ENCODE results near the gene PNRC1. TPM values are rescaled to one million over a fixed set of nuclear protein-coding genes. Genes with fewer than 3 reads are reported as not detected.
A peak's percentile ranks its signal among the peaks of the same experiment; 100 is the strongest.
"Not testable (repeated sequence)": the region's sequence is repeated elsewhere in the genome, so short reads cannot be mapped to it uniquely, and the experiment has no call there.

The PNRC1 gene
- total RNA-seq, 2 experiments from 2014 or later, result 89.2 to 90.8 TPM

DNA sequence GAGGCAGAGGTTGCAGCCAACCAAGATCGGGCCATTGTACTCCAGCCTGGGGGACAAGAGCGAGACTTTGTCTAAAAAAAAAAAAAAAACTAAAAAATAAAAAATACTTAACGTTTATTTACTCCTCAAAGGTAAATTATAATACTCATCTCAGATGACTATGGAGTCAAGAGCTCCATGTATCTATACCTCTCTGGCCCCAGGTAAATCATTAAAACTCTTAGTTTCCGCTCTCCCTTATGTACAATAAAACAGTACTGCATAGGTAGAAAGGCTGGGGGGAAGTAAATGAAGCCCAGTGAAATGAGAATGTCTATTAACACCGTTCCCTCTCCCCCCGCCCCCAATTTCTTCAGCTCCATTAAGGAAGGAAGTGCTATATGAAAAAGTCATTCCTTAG, 36.2 kb downstream of the PNRC1 start:
- Mint-ChIP-seq H3K4me3 (peak overlapping the region; percentile 78), H3K4me1 (ENCODE audit: low read depth) (peaks cover 8% of the 10 kb centered on the region), H3K9me3 (ENCODE audit: insufficient read depth) (no peaks in the 10 kb centered on the region), H3K36me3 (ENCODE audit: low read depth) (peaks cover 2% of the 10 kb centered on the region), H3K27ac (no peak overlapping the region), H3K27me3 (ENCODE audit: low read depth) (peaks cover 23% of the 10 kb centered on the region)
- ATAC-seq (no peak), DNase-seq (no peak)
- ChIA-PET POLR2A (interaction anchor here (1.6 kb wide), 1 partner anchor 36 kb away, joined by 7 read pairs; the partner anchor contains the start of gene PNRC1), CTCF (interaction anchor here (1.0 to 2.7 kb wide), 3 partner anchors 37 to 134 kb away, joined by 3 to 15 read pairs (median 7); no protein-coding TSS in a partner anchor)

GRCh38 chr6:89117211-89118108, 36.9 kb downstream of the PNRC1 start, which contains the start of gene SRSF12:
Gene SRSF12, minus strand, starts transcription at chr6:89118071. Its CDS starts 184 bp downstream, at chr6:89117887.
- Mint-ChIP-seq H3K27ac (no peak within 1 kb of the TSS), H3K27me3 (ENCODE audit: low read depth) (peaks cover 25% of the 10 kb centered on the region), H3K4me3 (peak within 1 kb of the TSS; percentile 78), H3K4me1 (ENCODE audit: low read depth) (peaks cover 8% of the 10 kb centered on the region), H3K9me3 (ENCODE audit: insufficient read depth) (no peaks in the 10 kb centered on the region), H3K36me3 (ENCODE audit: low read depth) (peaks cover 2% of the 10 kb centered on the region)
- CTCF ChIA-PET, result interaction anchor here (0.8 to 2.7 kb wide), 4 partner anchors 32 to 135 kb away, joined by 3 to 15 read pairs (median 5); no protein-coding TSS in a partner anchor
- DNase-seq (peak; percentile 43), ATAC-seq (peak; percentile 94)
- POLR2A ChIA-PET, result interaction anchor here (0.6 to 1.6 kb wide), 3 partner anchors 29 to 37 kb away, joined by 3 to 9 read pairs (median 7); partner anchors contain the start of gene PNRC1

DNA sequence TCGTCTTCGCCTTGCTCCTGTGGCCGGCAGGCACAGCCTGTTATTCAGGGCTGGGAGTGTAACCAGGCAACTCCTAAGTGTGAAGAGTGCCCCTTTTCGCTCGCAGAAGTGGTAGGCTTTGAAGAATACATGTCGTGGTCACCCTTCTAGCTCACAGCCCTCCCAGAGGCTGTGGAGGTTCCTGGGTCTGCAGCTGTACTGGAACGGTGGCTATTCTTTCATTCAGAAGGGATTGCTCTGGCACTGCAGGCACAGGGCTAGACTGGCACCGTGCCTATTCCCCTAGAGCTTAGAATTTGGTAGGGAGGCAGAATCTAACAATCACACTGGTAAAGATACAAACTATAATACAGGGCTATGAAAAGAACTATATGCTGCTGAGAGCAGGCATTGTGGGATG, 38.4 kb downstream of the PNRC1 start:
- Mint-ChIP-seq H3K9me3 (ENCODE audit: insufficient read depth) (no peaks in the 10 kb centered on the region), H3K27ac (no peak overlapping the region), H3K36me3 (ENCODE audit: low read depth) (peaks cover 2% of the 10 kb centered on the region), H3K27me3 (ENCODE audit: low read depth) (peaks cover 25% of the 10 kb centered on the region), H3K4me3 (peak overlapping the region; percentile 52), H3K4me1 (ENCODE audit: low read depth) (peaks cover 8% of the 10 kb centered on the region)
- DNase-seq (no peak), ATAC-seq (no peak)
- ChIA-PET POLR2A (interaction anchor here (0.8 kb wide), 1 partner anchor 37 kb away, joined by 3 read pairs; no protein-coding TSS in a partner anchor), CTCF (interaction anchor here (1.0 to 2.7 kb wide), 2 partner anchors 27 to 136 kb away, joined by 3 to 15 read pairs; partner anchors contain the start of gene PM20D2)

- Mint-ChIP-seq H3K4me1 (ENCODE audit: low read depth) (peaks cover 8% of the 10 kb centered on the region), H3K36me3 (ENCODE audit: low read depth) (peaks cover 2% of the 10 kb centered on the region), H3K27me3 (ENCODE audit: low read depth) (peaks cover 25% of the 10 kb centered on the region), H3K4me3 (no peak overlapping the region), H3K27ac (no peak overlapping the region), H3K9me3 (ENCODE audit: insufficient read depth) (no peaks in the 10 kb centered on the region)
- no peak for DNase-seq
- CTCF ChIA-PET, result interaction anchor here (0.8 to 1.4 kb wide), 3 partner anchors 14 to 137 kb away, joined by 4 to 10 read pairs (median 4); no protein-coding TSS in a partner anchor
- no peak for ATAC-seq
- POLR2A ChIA-PET, result no interaction called here
Observed at GRCh38 chr6:89120371-89120770, 39.8 kb downstream of the PNRC1 start.

GRCh38 chr6:89121934-89122333, 41.4 kb downstream of the PNRC1 start:
- ChIA-PET POLR2A (no interaction called here), CTCF (interaction anchor here (1.3 to 2.8 kb wide), 5 partner anchors 12 to 250 kb away, joined by 3 to 13 read pairs (median 4); no protein-coding TSS in a partner anchor)
- no peak overlapping the region for H3K27ac Mint-ChIP-seq
- no peak for ATAC-seq
- peaks cover 21% of the 10 kb centered on the region for H3K27me3 Mint-ChIP-seq (ENCODE audit: low read depth)
- no peak for DNase-seq
- peaks cover 6% of the 10 kb centered on the region for H3K4me1 Mint-ChIP-seq (ENCODE audit: low read depth)
- H3K36me3 Mint-ChIP-seq (ENCODE audit: low read depth), result peaks cover 2% of the 10 kb centered on the region
- H3K9me3 Mint-ChIP-seq (ENCODE audit: insufficient read depth), result peaks cover 2% of the 10 kb centered on the region
- H3K4me3 Mint-ChIP-seq, result no peak overlapping the region

DNA sequence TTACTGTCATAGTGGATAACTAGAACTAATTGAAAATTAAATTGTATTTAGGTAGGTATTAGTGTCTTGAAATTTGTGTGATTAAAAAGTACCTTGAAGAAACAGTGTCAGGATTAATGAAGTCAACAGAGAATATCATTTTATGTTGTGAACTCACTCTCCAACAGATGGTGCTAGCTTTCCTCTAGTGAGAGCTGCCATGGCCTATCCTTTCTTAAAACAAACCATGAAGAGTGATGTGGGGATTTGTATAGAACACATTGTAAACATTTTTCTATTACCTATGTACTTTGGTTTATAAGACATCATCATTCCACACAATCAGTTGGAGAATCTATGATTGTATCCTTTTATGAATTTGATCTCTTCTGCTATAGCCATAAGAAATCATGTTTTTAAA, 42.1 kb downstream of the PNRC1 start:
- peaks cover 17% of the 10 kb centered on the region for H3K27me3 Mint-ChIP-seq (ENCODE audit: low read depth)
- ChIA-PET CTCF (interaction anchor here (1.2 to 2.8 kb wide), 7 partner anchors 11 to 249 kb away, joined by 3 to 13 read pairs (median 4); partner anchors contain the start of gene GABRR1), POLR2A (no interaction called here)
- no peaks in the 10 kb centered on the region for H3K36me3 Mint-ChIP-seq (ENCODE audit: low read depth)
- no peak for ATAC-seq
- H3K4me1 Mint-ChIP-seq (ENCODE audit: low read depth), result peaks cover 2% of the 10 kb centered on the region
- H3K4me3 Mint-ChIP-seq, result no peak overlapping the region
- no peak overlapping the region for H3K27ac Mint-ChIP-seq
- no peak for DNase-seq
- H3K9me3 Mint-ChIP-seq (ENCODE audit: insufficient read depth), result peaks cover 3% of the 10 kb centered on the region

DNA sequence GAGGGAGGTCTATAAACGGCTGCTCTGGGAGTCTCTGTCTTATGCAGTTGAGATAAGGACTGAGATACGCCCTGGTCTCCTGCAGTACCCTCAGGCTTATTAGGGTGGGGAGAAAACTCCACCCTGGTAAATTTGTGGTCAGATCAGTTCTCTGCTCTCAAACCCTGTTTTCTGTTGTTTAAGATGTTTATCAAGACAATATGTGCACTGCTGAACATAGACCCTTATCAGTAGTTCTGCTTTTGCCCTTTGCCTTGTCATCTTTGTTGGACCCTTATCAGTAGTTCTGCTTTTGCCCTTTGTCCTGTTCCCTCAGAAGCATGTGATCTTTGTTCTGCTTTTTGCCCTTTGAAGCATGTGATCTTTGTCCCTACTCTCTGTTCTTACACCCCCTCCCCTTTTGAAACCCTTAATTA, 47.7 kb downstream of the PNRC1 start:
- CTCF ChIA-PET; H3K4me1 Mint-ChIP-seq (ENCODE audit: low read depth); H3K27ac Mint-ChIP-seq; H3K9me3 Mint-ChIP-seq (ENCODE audit: insufficient read depth); H3K27me3 Mint-ChIP-seq (ENCODE audit: low read depth); POLR2A ChIA-PET; ATAC-seq; H3K36me3 Mint-ChIP-seq (ENCODE audit: low read depth); H3K4me3 Mint-ChIP-seq; DNase-seq: not testable (repeated sequence)

GRCh38 chr6:89131599-89131998, 51.0 kb downstream of the PNRC1 start:
- Mint-ChIP-seq H3K27me3 (ENCODE audit: low read depth) (peaks cover 5% of the 10 kb centered on the region), H3K4me3 (no peak overlapping the region), H3K36me3 (ENCODE audit: low read depth) (no peaks in the 10 kb centered on the region), H3K9me3 (ENCODE audit: insufficient read depth) (peaks cover 3% of the 10 kb centered on the region), H3K4me1 (ENCODE audit: low read depth) (no peaks in the 10 kb centered on the region), H3K27ac (no peak overlapping the region)
- POLR2A ChIA-PET, result interaction anchor here (0.9 kb wide), 1 partner anchor 13 kb away, joined by 3 read pairs; no protein-coding TSS in a partner anchor
- no peak for DNase-seq
- CTCF ChIA-PET, result interaction anchor here (1.3 to 1.4 kb wide), 2 partner anchors 23 to 147 kb away, joined by 3 read pairs; no protein-coding TSS in a partner anchor
- ATAC-seq, result no peak

DNA sequence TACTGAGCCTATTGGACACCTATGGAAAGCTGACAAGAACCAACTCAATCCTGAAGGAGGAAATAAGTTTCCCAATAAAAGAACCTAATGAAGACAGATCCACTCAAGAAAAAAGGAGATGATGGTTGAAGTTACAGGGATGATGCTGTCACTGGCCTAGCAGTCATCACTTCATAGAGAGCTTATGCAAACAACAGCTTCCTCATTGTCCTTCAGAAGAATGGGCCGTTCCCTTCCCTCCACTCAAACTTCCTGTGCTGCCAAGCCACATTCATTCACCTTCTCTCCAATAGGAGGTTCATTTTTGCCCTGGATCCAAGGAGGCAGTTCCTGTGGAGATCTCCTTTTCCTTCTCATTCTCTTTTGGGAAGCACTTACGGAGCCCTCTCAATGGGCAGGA, 51.5 kb downstream of the PNRC1 start:
- Mint-ChIP-seq H3K4me1 (ENCODE audit: low read depth) (no peaks in the 10 kb centered on the region), H3K27me3 (ENCODE audit: low read depth) (peaks cover 5% of the 10 kb centered on the region), H3K27ac (no peak overlapping the region), H3K4me3 (no peak overlapping the region), H3K9me3 (ENCODE audit: insufficient read depth) (no peaks in the 10 kb centered on the region), H3K36me3 (ENCODE audit: low read depth) (no peaks in the 10 kb centered on the region)
- ATAC-seq, result no peak
- no peak for DNase-seq
- CTCF ChIA-PET, result interaction anchor here (1.3 to 1.4 kb wide), 2 partner anchors 22 to 148 kb away, joined by 3 read pairs; no protein-coding TSS in a partner anchor
- POLR2A ChIA-PET, result interaction anchor here (0.9 kb wide), 1 partner anchor 47 kb away, joined by 4 read pairs; no protein-coding TSS in a partner anchor

GRCh38 chr6:89133981-89134380, 53.4 kb downstream of the PNRC1 start:
- Mint-ChIP-seq H3K27ac (no peak overlapping the region), H3K4me1 (ENCODE audit: low read depth) (no peaks in the 10 kb centered on the region), H3K27me3 (ENCODE audit: low read depth) (peaks cover 2% of the 10 kb centered on the region), H3K9me3 (ENCODE audit: insufficient read depth) (no peaks in the 10 kb centered on the region), H3K4me3 (no peak overlapping the region), H3K36me3 (ENCODE audit: low read depth) (no peaks in the 10 kb centered on the region)
- DNase-seq (no peak), ATAC-seq (no peak)
- ChIA-PET POLR2A (interaction anchor here (1.5 kb wide), 1 partner anchor 54 kb away, joined by 7 read pairs; the partner anchor contains the start of gene PNRC1), CTCF (interaction anchor here (0.7 to 1.5 kb wide), 3 partner anchors 11 to 54 kb away, joined by 3 to 4 read pairs (median 4); no protein-coding TSS in a partner anchor)

DNA sequence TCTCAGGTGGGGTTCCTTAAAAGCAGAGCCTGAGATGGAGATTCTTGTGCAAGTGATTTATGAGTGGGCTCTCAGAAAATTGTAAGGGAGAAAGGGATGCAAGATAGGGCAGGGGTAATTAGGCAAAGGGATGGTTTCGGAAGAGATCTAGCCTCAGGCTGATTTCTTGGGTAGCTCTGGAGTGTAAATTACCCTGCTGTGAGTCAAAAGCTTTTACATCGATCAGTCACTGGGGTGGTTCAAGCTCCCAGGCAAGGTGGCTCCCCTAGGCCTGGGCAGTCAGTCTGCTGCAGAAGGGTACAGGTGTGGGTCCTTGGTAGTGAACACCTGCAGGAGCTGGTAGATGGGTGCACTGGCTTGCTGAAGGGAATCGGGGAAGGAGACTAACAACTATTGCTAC, 54.2 kb downstream of the PNRC1 start:
- no peaks in the 10 kb centered on the region for H3K4me1 Mint-ChIP-seq (ENCODE audit: low read depth)
- no peaks in the 10 kb centered on the region for H3K9me3 Mint-ChIP-seq (ENCODE audit: insufficient read depth)
- no peak overlapping the region for H3K4me3 Mint-ChIP-seq
- no peak for ATAC-seq
- ChIA-PET POLR2A (no interaction called here), CTCF (interaction anchor here (1.5 kb wide), 1 partner anchor 14 kb away, joined by 4 read pairs; no protein-coding TSS in a partner anchor)
- no peak overlapping the region for H3K27ac Mint-ChIP-seq
- no peak for DNase-seq
- peaks cover 2% of the 10 kb centered on the region for H3K27me3 Mint-ChIP-seq (ENCODE audit: low read depth)
- H3K36me3 Mint-ChIP-seq (ENCODE audit: low read depth), result no peaks in the 10 kb centered on the region
